Esophagus squamous epithelium (tissue), 4 donors: ENCODE data around the gene GPR137C.

ENCODE experiments used
- CTCF ChIP-seq, 6 experiments: fragments of 450-650 bp in 4 of 6; fragments of 200-600 bp in 2 of 6; sonication (generic) in 2 of 6; IDR thresholded peaks; one replicate each; pipeline ENCODE4 v1.5.1; 2016 to 2019; ENCODE audit warnings: antibody characterized with exemption in 6 of 6, mild to moderate bottlenecking in 4 of 6, moderate library complexity in 4 of 6
- POLR2A ChIP-seq, 4 donors: fragments of 450-650 bp; IDR thresholded peaks; one replicate each; pipeline ENCODE4 v1.6.1; 2017; ENCODE audit warnings: antibody characterized with exemption in 4 of 4, mild to moderate bottlenecking in 4 of 4, moderate library complexity in 3 of 4

- TF ChIP-seq POLR2A (IDR thresholded peaks at IDR 0.05): no peak
- TF ChIP-seq CTCF (IDR thresholded peaks at IDR 0.05): no peak
Measured at GRCh38 chr14:52553002-52553670, 500 bp downstream of the GPR137C start.
